ENCODE measurements around the gene COX20.

DNA sequence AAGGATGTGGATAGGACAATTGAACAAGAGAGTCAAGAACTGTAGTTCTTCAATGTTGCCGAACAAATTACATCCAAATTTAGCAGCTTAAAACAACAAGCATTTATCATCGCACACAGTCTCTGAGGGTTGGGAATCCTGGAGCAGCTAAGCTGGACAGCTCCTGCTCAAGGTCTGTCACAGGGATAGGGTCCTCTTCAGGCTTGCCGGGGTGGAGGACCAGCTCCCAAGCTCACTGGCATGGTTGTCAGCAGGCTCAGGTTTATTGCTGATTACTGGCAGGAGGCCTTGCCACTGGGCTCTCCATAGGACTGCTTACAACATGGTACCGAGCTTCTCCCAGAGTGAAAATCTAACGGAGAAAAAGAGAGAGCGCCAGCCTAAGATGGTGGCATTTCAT, 22.1 kb upstream of the COX20 start:
- TF ChIP-seq POLR2A (IDR thresholded peaks at IDR 0.05; ENCODE audit: low read depth, low read length): no peak
- no peak for TF ChIP-seq EZH2 (IDR thresholded peaks at IDR 0.05; ENCODE audit: borderline replicate concordance, low read depth, low read length, severe bottlenecking)
- TF ChIP-seq GATA2 (IDR thresholded peaks at IDR 0.05; ENCODE audit: insufficient read depth, insufficient read length, low read depth, low read length): no peak
- TF ChIP-seq, protein P1, sequence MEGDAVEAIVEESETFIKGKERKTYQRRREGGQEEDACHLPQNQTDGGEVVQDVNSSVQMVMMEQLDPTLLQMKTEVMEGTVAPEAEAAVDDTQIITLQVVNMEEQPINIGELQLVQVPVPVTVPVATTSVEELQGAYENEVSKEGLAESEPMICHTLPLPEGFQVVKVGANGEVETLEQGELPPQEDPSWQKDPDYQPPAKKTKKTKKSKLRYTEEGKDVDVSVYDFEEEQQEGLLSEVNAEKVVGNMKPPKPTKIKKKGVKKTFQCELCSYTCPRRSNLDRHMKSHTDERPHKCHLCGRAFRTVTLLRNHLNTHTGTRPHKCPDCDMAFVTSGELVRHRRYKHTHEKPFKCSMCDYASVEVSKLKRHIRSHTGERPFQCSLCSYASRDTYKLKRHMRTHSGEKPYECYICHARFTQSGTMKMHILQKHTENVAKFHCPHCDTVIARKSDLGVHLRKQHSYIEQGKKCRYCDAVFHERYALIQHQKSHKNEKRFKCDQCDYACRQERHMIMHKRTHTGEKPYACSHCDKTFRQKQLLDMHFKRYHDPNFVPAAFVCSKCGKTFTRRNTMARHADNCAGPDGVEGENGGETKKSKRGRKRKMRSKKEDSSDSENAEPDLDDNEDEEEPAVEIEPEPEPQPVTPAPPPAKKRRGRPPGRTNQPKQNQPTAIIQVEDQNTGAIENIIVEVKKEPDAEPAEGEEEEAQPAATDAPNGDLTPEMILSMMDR (IDR thresholded peaks at IDR 0.05; ENCODE audit: extremely low read depth in 1 of 2, insufficient read depth in 1 of 2, low read depth in 1 of 2, low read length in 2 of 2): no peak
